Retinal pigment epithelial cell (primary cell): Measurements from ENCODE around the gene EPHX1.

Experiments
- DNase-seq: peaks from one replicate; pipeline ENCODE4 v3.0.0-alpha.2; 2010; ENCODE audit warnings: low read depth
- H3K4me3 ChIP-seq: 2 replicates; pipeline ENCODE4 v1.5.1; 2011; ENCODE audit warnings: mild to moderate bottlenecking, low read length, control low read depth, moderate library complexity
- CTCF ChIP-seq: conservative IDR thresholded peaks from 2 replicates; pipeline ENCODE4 v1.5.1; 2011; ENCODE audit warnings: low read depth, low read length, control low read depth, inconsistent platforms

The EPHX1 gene

GRCh38 chr1:225842074-225842473, 32.1 kb downstream of the EPHX1 start:
- TF ChIP-seq CTCF: no peak
- H3K4me3 ChIP-seq: no peak overlapping the region

GRCh38 chr1:225842788-225843425, 33.0 kb downstream of the EPHX1 start:
- TF ChIP-seq CTCF: no peak
- no peak for DNase-seq
- H3K4me3 ChIP-seq: no peak overlapping the region

More at GRCh38 chr1:225842074-225842473, 32.1 kb downstream of the EPHX1 start:
- DNase-seq: no peak

GRCh38 chr1:225843426-225843795, 33.5 kb downstream of the EPHX1 start:
- H3K4me3 ChIP-seq: no peak overlapping the region
- TF ChIP-seq CTCF: no peak

GRCh38 chr1:225844236-225845061, 34.5 kb downstream of the EPHX1 start:
- no peak for DNase-seq
- no peak for TF ChIP-seq CTCF

More at GRCh38 chr1:225843426-225843795, 33.5 kb downstream of the EPHX1 start:
- no peak for DNase-seq

GRCh38 chr1:225845097-225845496, 35.2 kb downstream of the EPHX1 start:
- no peak for TF ChIP-seq CTCF
- no peak overlapping the region for H3K4me3 ChIP-seq
- no peak for DNase-seq

More at GRCh38 chr1:225844236-225845061, 34.5 kb downstream of the EPHX1 start:
- no peak overlapping the region for H3K4me3 ChIP-seq

GRCh38 chr1:225845571-225846259, 35.8 kb downstream of the EPHX1 start:
- peak; percentile 21 for DNase-seq
- peak; percentile 93 for TF ChIP-seq CTCF
- no peak overlapping the region for H3K4me3 ChIP-seq
